NCI-H187 treated with DMSO at 0.1 percent for 48 hours (cell line): Measurements from ENCODE around the gene HBQ1.
"Not testable (repeated sequence)": the region's sequence is repeated elsewhere in the genome, so short reads cannot be mapped to it uniquely, and the experiment has no call there.

Experiments used
- DNase-seq: peaks from one replicate; lab custom pipeline; 2025; lab: John Stamatoyannopoulos, UW

HBQ1 gene

GRCh38 chr16:180101-180675 is at the start of gene HBQ1:
Gene HBQ1, plus strand, starts transcription at chr16:180459. Its CDS starts 28 bp downstream, at chr16:180487.
- no peak for DNase-seq

DNA sequence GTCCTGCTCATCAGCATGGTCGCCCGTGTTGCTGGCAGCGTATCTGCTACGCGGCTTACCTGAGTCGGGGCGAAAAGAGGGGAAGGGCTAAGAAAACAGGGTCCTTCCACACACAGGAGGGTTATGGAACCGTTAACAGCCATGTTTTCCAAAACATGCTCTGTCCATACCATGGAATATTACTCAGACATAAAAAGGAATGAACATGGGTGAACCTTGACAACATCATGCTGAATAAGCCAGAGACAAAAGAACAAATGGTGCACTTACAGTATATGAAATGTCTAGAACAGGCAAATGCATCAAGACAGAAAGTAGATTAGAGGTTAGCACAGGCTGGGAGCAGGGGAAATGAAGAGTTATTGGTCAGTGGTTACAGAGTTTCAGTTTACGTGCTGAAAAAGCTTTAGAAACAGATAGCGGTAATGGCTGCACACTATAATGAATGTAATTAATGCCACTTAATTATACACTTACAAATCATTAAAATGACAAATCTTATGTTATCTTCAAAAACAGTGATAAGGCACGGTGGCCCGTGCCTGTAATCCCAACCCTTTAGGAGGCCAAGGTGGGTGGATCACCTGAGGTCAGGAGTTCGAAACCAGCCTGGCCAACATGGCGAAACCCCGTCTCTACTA is 49.6 kb upstream of the HBQ1 start:
- DNase-seq = no peak

DNA sequence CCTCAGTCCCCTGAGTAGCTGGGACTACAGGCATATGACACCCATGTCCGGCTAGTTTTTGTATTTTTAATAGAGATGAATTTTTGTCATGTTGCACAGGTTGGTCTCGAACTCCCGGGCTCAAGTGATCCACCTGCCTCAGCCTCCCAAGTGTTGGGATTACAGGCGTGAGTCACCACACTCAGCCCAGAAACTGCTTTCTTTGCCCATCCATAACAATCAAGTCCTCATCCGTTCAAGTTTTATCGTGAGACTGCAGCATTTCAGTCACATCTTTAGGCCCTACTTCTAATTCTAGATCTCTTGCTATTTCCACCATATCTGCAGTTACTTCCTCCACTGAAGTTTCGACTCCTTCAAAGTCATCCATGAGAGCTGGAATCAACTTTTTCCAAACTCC is 48.1 kb upstream of the HBQ1 start:
- no peak for DNase-seq

DNA sequence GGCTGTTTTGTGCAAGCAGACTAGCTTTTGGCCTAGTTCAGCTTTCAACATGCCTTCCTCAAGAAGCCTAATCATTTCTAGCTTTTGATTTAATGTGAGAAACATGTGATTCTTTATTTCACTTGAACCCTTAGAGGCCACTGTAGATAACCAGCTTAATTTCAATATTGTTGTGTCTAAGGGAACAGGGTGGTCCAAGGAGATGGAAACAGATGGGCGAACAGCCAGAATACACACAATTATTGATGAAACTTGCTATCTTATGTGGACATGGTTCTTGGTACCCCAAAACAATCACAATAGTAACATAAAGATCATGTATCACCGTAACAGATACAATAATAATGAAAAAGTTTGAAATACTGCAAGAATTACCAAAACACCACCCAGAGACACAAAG is 46.5 kb upstream of the HBQ1 start:
- no peak for DNase-seq

GRCh38 chr16:138049-138417 is 42.2 kb upstream of the HBQ1 start:
- no peak for DNase-seq

DNA sequence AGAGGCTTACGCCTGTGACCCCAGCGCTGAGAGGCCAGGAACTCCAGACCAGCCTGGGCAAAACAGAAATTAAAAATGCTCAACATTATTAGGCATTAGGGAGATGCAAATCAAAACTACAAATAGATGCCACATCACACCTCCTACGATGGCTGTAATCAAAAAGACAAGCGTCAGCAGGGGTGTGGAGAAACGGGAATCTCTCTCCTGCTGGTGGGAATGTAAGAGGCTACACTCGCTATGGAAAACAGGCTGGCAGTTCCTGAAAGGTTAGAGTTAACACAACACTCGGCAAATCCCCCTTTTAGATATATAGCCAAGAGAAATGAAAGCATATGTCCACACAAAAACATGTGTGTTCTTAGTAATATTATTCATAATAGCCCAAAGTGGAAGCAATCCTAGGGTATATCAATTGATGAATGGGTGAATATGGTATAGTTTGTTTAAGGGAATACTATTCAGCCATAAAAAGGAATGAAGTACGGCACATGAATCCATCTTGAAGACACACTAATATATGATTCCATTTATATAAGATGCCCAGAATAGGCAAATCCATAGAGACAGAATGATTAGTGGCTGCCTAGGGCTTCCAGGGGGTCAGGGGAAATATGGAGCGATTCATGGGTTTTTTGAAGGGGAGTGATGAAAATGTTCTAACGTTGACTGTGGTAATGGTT is 39.9 kb upstream of the HBQ1 start:
- no peak for DNase-seq

DNA sequence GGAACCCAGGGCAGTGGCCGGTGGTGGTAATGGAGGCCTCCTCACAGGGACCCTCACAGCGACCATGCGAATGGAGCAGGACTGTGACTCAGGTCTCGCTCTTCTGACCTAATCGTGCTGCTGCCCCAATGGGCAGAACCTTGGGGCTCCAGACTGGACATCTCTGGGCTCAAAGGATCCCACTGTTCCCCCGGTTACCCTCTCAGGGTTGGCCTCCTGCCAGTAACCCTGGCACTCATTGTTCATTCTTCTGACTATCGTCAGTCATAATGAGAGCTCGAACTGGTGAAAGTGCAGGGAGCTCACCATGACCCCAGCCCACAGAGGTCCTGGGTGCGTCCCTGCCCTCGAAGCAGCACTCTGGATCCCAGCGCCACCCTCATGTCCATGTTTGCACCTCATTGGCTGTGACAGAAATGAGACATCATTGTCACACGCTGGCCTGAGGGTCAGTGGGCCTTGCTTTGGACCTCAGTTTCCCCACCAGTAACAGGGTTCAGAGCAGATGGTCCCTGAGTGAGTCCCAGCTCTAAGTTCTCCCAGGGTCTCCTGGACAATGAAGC is 37.8 kb upstream of the HBQ1 start:
- no peak for DNase-seq

- no peak for DNase-seq
These were observed 37.2 kb upstream of the HBQ1 start for GRCh38 chr16:143047-143446.

- DNase-seq = no peak
These were observed 36.8 kb upstream of the HBQ1 start for GRCh38 chr16:143456-143855.

DNA sequence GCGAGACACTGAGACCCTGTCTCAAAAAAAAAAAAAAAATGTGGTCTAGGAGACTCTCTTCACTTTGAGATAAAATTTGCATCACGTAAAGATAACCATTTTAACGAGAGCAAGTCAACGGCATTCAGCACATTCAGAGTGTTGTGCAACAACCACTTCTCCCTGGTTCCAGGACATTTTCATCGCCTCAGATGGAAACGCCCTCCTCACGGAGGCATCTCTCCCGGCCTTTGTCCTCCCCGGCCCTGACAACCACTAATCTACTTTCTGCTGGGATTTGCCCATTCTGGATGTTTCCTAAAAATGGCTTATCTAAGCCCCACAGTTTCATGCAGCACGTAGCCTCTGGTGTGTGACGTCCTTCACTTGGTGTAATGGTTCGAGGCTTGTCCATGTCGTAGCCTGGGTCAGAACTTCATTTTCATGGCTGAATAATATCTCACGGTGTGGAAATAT is 35.4 kb upstream of the HBQ1 start:
- DNase-seq = no peak

- DNase-seq = no peak
These were observed 33.6 kb upstream of the HBQ1 start for GRCh38 chr16:146646-147045.

GRCh38 chr16:149024-149660 is 31.1 kb upstream of the HBQ1 start:
- no peak for DNase-seq

DNA sequence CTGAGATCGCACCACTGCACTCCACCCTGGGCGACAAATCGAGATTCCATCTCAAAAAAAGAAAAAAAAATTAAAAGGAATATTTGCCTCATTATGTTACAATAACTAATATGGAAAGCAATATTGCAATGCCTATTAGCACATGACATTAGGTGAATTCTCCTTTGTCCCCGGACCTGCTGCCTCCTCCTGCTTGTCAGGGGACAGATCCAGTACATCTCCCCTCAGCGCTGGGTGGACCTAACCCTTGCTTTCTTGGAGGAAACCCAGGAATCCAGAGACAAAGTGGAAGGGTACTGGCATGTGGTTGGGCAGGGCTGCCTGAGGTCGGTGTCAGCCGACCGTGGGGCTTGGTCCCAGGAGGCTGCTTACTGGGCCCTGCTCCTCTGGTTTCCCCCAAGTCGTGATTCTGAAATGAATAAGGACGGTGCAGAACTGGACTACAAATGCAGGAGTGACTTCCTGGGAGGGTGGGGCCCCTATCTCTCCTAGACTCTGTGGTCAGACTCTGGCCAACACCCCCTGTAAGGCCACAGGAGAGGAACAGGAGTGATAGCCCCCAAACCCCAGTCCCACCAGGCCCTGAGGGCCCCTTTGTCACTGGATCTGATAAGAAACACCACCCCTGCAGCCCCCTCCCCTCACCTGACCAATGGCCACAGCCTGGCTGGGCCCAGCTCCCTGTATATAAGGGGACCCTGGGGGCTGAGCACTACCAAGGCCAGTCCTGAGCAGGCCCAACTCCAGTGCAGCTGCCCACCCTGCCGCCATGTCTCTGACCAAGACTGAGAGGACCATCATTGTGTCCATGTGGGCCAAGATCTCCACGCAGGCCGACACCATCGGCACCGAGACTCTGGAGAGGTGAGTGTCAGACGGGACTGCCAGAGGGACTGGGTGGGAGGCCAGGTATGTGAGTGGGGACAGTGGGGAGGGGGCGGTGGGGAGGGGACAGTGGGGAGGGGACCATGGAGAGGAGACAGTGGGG is 27.8 kb upstream of the HBQ1 start, which contains the start of gene HBZ:
HBZ (plus strand) TSS at position 504 of the 988 bp plus-strand sequence; CDS start at position 770, 266 bp downstream.
- DNase-seq = no peak

- DNase-seq = not testable (repeated sequence)
These were observed 27.1 kb upstream of the HBQ1 start for GRCh38 chr16:153129-153521.

DNA sequence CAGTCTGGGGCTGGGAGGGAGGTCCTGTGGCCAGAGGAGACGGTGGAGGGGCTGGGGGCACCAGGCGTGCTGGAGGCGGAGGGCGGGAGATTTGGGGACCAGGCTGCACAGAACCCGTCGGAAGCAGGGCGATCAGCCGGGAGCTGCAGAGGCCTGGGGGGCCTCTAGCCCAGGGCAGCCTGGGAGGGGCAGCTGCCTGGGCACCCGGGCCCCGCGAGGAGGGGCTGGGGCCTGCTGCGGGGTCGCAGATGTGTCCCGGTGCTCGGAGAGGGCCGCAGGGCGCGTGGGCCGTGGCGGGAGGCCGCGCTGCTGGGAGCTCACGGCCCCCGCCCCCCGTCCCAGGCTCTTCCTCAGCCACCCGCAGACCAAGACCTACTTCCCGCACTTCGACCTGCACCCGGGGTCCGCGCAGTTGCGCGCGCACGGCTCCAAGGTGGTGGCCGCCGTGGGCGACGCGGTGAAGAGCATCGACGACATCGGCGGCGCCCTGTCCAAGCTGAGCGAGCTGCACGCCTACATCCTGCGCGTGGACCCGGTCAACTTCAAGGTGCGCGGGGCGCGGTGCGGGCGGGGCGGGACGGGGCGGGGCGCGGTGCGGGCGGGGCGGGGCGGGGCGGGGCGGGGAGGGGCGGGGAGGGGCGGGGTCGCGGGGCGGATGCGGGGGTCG is 26.6 kb upstream of the HBQ1 start:
- not testable (repeated sequence) for DNase-seq

GRCh38 chr16:154217-155030 is 25.8 kb upstream of the HBQ1 start:
- no peak for DNase-seq

DNA sequence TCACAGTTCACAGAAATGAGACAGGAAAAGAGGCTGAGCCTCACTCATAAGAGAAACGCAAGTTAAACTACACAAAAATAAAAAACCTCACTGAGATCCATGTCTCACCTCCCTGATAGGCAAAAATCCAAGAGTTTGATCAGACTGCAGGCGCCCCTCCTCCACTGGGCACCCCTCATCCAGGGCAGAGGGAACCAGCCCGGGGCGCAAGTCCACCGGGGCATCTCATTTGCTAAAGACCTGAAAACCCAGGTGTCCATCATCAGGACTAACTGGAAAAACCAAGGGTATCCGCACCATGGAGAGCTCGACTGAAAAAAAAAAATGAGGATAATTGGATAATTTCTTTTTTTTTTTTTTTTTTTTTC is 25.2 kb upstream of the HBQ1 start:
- no peak for DNase-seq

DNA sequence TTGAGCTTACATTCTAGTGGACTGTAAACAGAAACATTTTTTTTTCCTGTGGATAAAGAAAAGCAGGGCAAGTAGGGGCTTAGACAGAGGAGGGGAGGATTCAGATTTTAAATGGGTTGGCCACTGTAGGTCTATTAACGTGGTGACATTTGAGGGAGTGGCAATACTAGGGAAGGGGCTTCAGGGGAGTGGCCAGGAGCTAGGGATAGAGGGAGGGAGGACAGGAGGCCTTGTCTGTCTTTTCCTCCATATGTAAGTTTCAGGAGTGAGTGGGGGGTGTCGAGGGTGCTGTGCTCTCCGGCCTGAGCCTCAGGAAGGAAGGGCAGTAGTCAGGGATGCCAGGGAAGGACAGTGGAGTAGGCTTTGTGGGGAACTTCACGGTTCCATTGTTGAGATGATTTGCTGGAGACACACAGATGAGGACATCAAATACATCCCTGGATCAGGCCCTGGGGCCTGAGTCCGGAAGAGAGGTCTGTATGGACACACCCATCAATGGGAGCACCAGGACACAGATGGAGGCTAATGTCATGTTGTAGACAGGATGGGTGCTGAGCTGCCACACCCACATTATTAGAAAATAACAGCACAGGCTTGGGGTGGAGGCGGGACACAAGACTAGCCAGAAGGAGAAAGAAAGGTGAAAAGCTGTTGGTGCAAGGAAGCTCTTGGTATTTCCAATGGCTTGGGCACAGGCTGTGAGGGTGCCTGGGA is 21.0 kb upstream of the HBQ1 start:
- DNase-seq = no peak

DNA sequence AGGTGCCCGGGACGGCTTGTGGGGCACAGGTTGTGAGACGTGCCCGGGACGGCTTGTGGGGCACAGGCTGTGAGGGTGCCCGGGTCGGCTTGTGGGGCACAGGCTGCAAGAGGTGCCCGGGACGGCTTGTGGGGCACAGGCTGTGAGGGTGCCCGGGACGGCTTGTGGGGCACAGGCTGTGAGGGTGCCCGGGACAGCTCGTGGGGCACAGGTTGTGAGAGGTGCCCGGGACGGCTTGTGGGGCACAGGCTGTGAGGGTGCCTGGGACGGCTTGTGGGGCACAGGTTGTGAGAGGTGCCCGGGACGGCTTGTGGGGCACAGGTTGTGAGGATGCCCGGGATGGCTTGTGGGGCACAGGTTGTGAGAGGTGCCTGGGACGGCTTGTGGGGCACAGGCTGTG is 20.0 kb upstream of the HBQ1 start:
- DNase-seq = not testable (repeated sequence)
